RPMI7951 (cell line): Measurements from ENCODE around the gene CREB3L2. TPM values are rescaled to one million over a fixed set of nuclear protein-coding genes. Genes with fewer than 3 reads are reported as not detected.

Source experiments
- DNase-seq: peaks from one replicate; pipeline ENCODE4 v3.0.0-alpha.2; 2012; ENCODE audit warnings: low read depth
- total RNA-seq: library from RNA; depleted of rRNA; stranded (reverse); fragments of >200 nt; shearing (Covaris generic); gene quantifications from 2 replicates; pipeline ENCODE4 v1.2.3, GENCODE V29; 2014

The CREB3L2 gene
- total RNA-seq, 1 experiment from 2014 or later: 23.8 TPM

- DNase-seq: no peak
Observed at GRCh38 chr7:137875746-137876145, 126.1 kb downstream of the CREB3L2 start.

DNA sequence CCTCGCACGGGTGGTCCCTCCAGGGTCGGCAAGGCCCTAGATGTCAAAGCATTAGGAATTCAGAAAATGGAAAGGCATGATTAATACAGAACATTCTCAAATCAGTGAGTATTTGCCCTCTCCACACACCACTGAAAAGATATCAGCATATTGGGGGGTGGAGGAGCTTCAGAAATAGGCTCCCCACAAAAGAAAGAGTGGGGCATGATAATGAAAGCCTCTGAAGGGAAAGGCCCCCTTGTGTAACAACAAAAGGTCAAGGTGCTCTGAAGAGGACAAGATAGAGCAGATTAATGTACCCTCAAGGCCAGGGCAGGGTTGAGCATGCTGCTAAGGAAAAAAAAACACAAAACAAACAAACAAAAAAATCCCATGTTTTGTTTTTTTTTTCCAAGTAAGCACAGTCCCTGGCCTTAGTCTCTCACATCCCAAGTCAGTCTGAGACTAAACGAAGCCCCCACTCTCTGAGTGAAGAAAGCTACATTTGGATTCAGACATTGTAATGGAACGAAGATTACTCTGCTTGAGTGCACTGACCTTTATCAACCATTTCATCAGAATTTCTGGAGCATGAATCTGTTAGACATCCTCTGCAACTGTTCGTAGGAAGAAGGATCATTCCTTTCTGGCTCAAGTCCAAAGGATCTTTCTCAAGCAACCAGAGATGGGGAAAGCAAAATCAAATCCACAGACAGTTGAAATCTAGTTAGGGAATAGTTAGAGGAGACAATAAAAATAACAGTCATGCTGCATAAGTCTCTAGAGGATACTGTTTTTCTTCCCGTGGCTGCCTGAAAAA lies 127.7 kb downstream of the CREB3L2 start:
- peak; percentile 77 for DNase-seq

GRCh38 chr7:137873524-137873923 lies 128.4 kb downstream of the CREB3L2 start:
- DNase-seq: peak; percentile 78

DNA sequence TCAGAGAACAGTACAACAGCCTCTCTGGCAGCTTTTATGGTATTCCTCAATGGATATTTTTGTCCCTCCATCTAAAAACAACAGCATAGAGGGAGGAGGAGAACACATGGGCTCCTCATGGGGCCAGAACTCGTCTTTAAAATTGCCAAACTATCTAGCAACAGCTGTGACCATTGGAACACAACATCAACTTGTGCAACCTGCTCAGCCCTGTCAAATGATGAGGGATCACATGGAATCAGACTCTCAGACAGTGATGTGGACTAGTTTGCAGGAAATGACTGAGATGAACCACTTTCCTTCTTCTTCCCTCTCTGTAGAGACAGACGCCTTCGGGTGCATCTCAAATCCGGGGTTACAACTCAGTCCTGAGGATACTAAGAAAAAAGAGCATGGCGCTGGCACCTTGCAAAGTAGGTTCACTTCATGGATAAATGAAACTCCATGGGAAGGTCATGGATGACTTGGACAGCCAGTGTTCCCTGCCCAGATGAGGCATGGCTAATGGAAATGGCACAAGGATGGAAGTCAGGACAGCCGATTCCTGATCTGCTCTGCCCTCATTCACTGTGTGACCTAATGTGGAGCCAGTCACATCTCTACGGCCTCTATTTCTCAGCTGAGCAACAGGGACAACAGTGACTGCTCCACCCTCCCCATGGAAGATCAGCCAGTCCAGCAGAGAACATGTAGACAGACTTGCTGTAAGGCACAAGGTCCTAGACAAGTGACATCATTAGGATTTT lies 130.5 kb downstream of the CREB3L2 start:
- DNase-seq: no peak

DNA sequence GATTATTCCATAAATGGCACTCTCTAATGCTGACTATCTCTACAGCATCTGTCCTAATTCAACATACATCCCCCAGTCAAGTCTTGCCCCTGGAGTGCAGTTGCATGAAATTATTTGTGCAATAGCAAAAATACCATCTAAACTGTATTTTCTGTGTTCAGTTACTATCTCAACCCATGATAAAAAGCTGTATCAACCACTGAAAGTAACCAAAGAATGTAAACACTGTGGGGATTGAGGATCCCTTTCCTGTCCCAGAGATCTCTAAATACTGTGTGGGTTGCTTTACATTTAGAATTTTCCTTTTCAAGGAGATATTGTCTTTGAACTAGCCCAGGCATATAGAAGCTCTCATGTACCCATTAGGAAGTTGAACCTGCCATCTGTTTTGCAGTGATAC lies 131.2 kb downstream of the CREB3L2 start:
- DNase-seq: no peak

DNA sequence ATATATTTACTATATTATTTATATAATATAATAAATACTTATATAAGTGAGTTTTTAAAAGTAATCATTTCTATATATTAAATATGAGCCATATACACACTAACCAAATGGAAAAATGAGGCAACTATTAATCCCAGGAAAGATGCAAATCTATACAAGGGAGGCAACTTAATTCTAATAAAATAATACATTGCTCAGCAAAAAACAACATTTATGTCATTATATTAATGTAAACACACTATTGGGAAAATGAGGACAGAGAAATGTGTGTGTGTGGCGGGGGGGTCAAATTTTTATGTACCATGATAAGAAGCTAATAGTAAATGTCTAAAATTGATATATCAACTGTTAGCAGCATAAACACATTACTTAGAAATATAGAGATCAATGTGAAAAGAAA lies 131.8 kb downstream of the CREB3L2 start:
- DNase-seq: no peak

DNA sequence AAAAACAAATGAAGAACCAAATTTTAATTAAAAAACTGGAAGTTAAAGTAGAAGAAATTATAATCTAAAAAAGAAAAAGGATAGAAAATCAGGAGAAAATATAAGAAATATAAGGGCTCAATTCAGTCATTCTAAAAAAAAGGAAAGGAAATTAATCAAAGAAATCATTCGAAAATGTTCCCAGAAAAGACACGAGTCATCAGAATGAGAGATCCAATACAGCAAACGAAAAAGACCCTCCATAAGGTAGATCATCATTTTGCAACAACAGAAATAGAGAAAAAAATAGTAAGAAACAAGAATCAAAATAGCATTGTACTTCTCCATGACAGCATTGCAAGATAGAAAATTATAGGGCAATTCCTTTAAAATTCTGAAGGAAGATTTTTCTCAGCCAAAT lies 132.6 kb downstream of the CREB3L2 start:
- DNase-seq: no peak

- no peak for DNase-seq
Observed at GRCh38 chr7:137867289-137867688, 134.6 kb downstream of the CREB3L2 start.

- DNase-seq: no peak
Observed at GRCh38 chr7:137865764-137866163, 136.1 kb downstream of the CREB3L2 start.

DNA sequence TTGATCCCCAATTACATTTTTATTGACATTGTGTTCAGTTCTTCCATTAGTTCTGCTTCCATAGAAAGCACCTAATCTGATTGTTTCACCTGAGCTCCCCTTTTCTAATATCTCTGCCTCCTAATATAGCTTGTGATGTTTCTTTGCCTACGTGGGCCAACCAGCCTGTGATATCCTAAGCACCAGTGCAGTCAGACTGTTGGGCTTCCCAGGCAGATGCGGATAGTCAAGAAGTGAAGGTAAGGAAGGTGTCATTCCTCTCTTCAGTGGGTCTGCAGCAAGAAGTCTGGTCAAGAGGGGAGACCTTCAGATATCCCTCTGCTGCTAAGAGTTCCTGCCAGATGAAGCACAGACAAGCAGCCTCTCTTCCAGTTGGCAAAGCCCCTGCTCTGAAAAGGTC lies 138.9 kb downstream of the CREB3L2 start:
- DNase-seq: no peak

GRCh38 chr7:137862358-137862757 lies 139.5 kb downstream of the CREB3L2 start:
- no peak for DNase-seq

DNA sequence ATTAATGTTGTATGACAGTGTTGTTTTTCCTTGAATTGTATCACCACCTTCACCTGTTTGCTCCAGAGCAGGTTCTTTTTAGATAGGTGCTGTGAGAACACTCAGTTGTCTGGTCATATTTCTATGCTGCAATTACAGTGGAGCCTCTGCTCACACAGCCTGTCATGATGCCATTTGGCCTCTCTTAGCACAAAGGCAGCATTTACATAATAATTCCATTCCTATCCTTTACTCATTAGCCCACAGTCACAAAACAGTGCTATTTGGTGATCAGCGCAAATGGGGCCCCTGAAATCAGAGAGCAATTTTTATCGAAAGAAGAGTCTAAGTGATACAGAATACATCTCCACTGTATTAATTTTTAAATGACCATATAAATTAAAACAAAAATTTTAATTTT lies 141.3 kb downstream of the CREB3L2 start:
- no peak for DNase-seq

GRCh38 chr7:137853053-137853452 lies 148.8 kb downstream of the CREB3L2 start:
- DNase-seq: no peak

- DNase-seq: no peak
Observed at GRCh38 chr7:137852108-137852507, 149.8 kb downstream of the CREB3L2 start.

GRCh38 chr7:137850972-137851945 lies 150.6 kb downstream of the CREB3L2 start:
- DNase-seq: no peak

GRCh38 chr7:137850571-137850970 lies 151.3 kb downstream of the CREB3L2 start:
- no peak for DNase-seq

DNA sequence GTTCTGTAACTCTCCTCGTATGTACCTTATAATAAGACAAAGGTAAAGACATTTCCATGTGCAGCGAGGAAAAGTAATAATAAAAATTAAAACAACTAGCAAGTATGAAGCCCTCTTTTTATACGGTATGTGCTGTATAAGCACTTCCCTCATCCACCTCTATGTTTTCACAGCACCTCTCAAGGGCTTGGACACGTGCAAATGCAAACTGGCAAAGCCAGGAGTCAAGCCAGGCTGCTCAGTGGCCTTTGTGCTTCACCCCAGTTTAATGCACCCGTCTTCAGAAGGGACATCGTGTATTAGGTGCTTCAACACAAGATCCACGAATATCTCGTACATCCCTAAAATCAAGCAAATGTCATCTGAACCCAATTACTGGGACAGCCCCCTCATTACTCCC lies 153.8 kb downstream of the CREB3L2 start:
- DNase-seq: no peak

DNA sequence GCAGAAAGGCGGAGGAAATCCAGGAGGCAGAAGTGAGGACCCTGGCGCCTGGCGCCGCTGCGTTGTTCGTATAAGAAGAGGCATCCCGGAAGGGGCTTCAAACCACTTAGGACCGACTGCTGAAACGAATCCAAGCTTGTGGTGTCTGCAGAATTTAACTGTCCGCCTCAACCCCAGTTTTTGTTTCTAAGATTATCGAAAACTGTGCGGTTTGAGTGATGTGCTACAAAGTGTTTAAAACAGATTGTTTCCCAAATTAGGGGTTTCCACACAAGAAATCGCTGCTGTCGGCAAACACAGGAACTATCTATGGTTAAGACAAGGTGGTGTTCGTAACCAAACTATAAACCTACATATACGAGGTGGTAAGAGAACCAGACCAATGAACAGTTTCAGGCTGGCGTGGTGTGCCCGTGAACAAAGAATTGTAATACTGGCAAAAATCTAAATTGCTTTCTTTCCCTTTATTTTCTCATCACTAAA lies 154.3 kb downstream of the CREB3L2 start:
- no peak for DNase-seq

- DNase-seq: no peak
Observed at GRCh38 chr7:137846827-137847567, 154.9 kb downstream of the CREB3L2 start, which contains the start of gene DGKI. TSS of gene DGKI (minus strand) at chr7:137846974.

- no peak for DNase-seq
Observed at GRCh38 chr7:137846549-137846826, 155.4 kb downstream of the CREB3L2 start.

GRCh38 chr7:137844677-137845425 lies 157.0 kb downstream of the CREB3L2 start:
- no peak for DNase-seq
